Measurements from ENCODE around the gene PLCB1.

The PLCB1 gene

GRCh38 chr20:8722277-8722928 is 590.3 kb downstream of the PLCB1 start:
- no peak for DNase-seq (ENCODE audit: low read depth)

- DNase-seq (ENCODE audit: low read depth) = no peak
These were observed 591.2 kb downstream of the PLCB1 start for GRCh38 chr20:8723296-8723695.

GRCh38 chr20:8724884-8725283 is 592.8 kb downstream of the PLCB1 start:
- no peak for DNase-seq (ENCODE audit: low read depth)

GRCh38 chr20:8726460-8726859 is 594.4 kb downstream of the PLCB1 start:
- no peak for DNase-seq (ENCODE audit: low read depth)

- DNase-seq (ENCODE audit: low read depth) = no peak
These were observed 602.9 kb downstream of the PLCB1 start for GRCh38 chr20:8735014-8735413.

- DNase-seq (ENCODE audit: low read depth) = no peak
These were observed 603.6 kb downstream of the PLCB1 start for GRCh38 chr20:8735674-8736073.

- no peak for DNase-seq (ENCODE audit: low read depth)
These were observed 608.2 kb downstream of the PLCB1 start for GRCh38 chr20:8740265-8740664.

GRCh38 chr20:8744228-8744844 is 612.3 kb downstream of the PLCB1 start:
- DNase-seq (ENCODE audit: low read depth) = no peak

GRCh38 chr20:8749101-8749500 is 617.0 kb downstream of the PLCB1 start:
- DNase-seq (ENCODE audit: low read depth) = no peak

- DNase-seq (ENCODE audit: low read depth) = no peak
These were observed 617.9 kb downstream of the PLCB1 start for GRCh38 chr20:8749986-8750385.

- DNase-seq (ENCODE audit: low read depth) = no peak
These were observed 623.5 kb downstream of the PLCB1 start for GRCh38 chr20:8755340-8756118.

GRCh38 chr20:8756410-8756809 is 624.3 kb downstream of the PLCB1 start:
- DNase-seq (ENCODE audit: low read depth) = no peak

GRCh38 chr20:8757146-8757545 is 625.1 kb downstream of the PLCB1 start:
- DNase-seq (ENCODE audit: low read depth) = no peak

- no peak for DNase-seq (ENCODE audit: low read depth)
These were observed 632.4 kb downstream of the PLCB1 start for GRCh38 chr20:8764344-8764962.

GRCh38 chr20:8766868-8767390 is 634.9 kb downstream of the PLCB1 start:
- DNase-seq (ENCODE audit: low read depth) = no peak

- no peak for DNase-seq (ENCODE audit: low read depth)
These were observed 642.3 kb downstream of the PLCB1 start for GRCh38 chr20:8774412-8774811.

- DNase-seq (ENCODE audit: low read depth) = no peak
These were observed 645.8 kb downstream of the PLCB1 start for GRCh38 chr20:8777911-8778310.

- no peak for DNase-seq (ENCODE audit: low read depth)
These were observed 646.3 kb downstream of the PLCB1 start for GRCh38 chr20:8778387-8778786.

GRCh38 chr20:8780915-8781314 is 648.8 kb downstream of the PLCB1 start:
- DNase-seq (ENCODE audit: low read depth) = no peak

GRCh38 chr20:8782804-8783203 is 650.7 kb downstream of the PLCB1 start:
- DNase-seq (ENCODE audit: low read depth) = no peak

GRCh38 chr20:8783734-8784133 is 651.7 kb downstream of the PLCB1 start:
- DNase-seq (ENCODE audit: low read depth) = no peak

- DNase-seq (ENCODE audit: low read depth) = no peak
These were observed 654.3 kb downstream of the PLCB1 start for GRCh38 chr20:8786383-8786782.

GRCh38 chr20:8787090-8787489 is 655.0 kb downstream of the PLCB1 start:
- DNase-seq (ENCODE audit: low read depth) = no peak

Measured in activated T-cell treated with anti-CD3 and anti-CD28 coated beads for 48 hours (primary cell).